Activated T-cell treated with anti-CD3 and anti-CD28 coated beads for 4 hours (primary cell): ENCODE data around the gene SDHAF2.
"Not testable (repeated sequence)": the region's sequence is repeated elsewhere in the genome, so short reads cannot be mapped to it uniquely, and the experiment has no call there.

Experiments
- DNase-seq: peaks from one replicate; pipeline ENCODE4 v3.0.0-alpha.2; 2020

Gene SDHAF2

GRCh38 chr11:61429691-61430582, at the start of gene SDHAF2, which contains the start of gene CPSF7:
Gene SDHAF2 (plus strand): TSS chr11:61430124. CDS start chr11:61430147, 23 bp downstream.
Gene CPSF7 (minus strand): TSS chr11:61429975. CDS start chr11:61429235, 740 bp downstream.
- peak; percentile 97 for DNase-seq

DNA sequence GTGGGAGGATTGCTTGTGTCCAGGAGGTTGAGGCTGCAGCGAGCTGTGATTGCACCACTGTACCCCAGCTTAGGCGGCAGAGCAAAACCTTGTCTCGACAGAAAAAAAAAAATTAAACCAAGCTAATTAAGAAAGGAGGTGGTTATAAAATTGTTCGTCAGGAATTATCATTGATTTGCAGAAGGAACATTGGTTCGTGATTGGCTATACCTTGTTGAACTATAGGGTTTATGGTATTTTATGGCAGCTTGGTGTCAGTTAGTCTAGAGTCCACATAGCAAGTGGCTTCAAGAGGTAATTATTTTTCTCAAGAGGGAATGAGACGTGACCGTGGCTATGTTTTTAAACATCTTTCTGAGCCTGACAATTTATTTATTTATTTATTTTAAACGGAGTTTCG, 49.0 kb upstream of the SDHAF2 start:
- DNase-seq: no peak

GRCh38 chr11:61383859-61384258, 46.1 kb upstream of the SDHAF2 start:
- not testable (repeated sequence) for DNase-seq

GRCh38 chr11:61384271-61385242, 45.4 kb upstream of the SDHAF2 start:
- DNase-seq: no peak

DNA sequence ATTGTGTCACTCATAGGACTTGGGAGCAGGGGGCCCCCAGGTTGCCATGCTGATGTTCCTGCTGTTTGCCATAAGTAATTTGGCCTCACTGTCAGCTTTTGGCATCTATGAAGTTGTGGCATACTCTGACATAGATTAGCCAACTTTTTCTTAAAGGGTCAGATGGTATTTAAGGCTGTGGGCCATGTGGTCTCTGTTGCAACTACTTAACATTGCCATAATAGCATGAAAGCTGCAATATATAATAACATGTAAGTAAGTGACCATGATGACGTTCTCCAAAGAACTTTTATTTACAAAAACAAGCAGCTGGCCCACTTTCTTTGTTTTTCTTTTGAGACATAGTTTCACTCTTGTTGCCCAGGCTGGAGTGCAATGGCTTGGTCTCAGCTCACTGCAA, 39.8 kb upstream of the SDHAF2 start:
- DNase-seq: no peak

DNA sequence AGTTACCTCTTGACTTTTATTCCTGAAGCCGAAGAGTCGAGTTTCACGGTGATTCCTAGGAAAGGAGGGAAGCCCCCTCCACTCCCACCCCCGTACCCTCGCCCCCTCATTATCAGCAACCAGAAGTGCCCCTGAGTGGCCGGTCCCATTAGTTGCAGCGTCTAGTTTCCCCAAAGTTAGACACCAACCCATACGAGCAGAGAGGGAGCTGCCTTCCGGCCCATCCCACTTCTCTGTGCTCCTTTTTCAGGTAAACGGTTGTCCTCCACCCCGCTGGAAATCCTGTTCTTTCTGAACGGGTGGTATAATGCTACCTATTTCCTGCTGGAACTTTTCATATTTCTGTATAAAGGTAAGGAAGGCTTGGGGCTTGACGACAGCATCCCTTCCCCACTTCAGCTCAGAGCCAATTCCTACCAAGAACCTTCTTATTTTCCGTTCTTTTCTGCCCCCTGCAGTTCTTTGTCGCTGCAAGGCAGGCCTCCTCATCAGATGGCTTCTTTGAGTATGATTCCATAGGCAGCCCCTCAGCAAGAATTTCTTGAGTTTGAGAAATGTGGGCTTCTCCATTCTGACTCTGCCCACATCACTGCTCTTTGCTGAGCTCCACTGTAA, 36.8 kb upstream of the SDHAF2 start:
- no peak for DNase-seq

DNA sequence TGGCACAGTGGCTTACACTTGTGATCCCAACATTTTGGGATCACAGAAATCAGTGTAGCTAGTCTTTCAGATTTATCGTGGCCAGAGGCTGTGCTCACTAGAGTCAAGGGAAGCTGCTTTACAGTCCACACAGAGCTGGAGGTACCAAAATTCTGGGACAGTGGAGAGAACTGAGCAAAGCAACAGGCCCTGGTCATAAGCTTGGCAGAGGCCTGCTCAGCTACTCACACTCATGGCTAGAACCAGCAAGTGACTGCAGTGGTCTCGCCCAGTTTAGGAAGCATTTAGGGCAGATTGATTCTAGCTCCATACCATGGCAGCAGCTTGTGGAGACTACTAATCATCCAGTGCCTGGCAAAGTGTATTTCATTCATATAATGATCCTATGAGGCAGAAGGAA, 28.8 kb upstream of the SDHAF2 start:
- DNase-seq: no peak

DNA sequence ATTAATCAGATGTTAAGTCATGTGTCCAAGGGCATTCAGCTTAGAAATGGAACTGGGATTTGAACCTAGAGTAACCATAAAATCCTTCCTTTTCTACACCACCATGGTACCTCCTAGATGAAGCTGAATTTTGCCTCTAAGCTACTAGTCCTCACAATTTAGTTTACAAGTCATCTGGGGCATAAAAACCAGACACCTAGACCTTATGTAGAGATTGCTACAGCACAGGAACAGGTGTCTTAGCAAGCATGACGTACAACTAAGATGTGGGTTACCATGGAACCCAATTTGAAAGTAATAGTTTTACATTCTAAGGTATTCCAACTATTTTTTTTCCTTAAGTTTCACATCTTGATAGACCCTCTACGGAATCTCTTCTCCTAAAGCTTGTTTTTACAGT, 28.4 kb upstream of the SDHAF2 start:
- no peak for DNase-seq

GRCh38 chr11:61403658-61404057, 26.3 kb upstream of the SDHAF2 start:
- DNase-seq: no peak

DNA sequence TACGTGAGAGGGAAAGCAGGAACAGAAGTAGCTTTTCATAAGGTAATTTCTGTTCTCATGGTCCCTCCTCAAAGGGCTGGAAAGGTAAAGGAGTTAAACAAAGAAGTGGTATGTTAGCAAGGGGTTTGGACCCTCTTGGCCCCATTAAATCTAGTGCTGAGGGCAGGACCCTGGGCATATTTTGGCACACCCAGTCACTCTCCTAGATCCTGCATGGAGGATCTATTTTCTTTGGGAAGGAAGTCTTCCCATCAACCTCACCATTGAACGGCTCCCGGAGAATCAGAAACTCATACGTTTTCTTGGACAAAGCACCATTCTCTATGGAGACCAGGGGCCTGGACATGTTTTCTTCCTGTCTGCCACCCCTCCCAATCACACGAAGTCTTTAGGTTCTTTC, 25.8 kb upstream of the SDHAF2 start:
- no peak for DNase-seq

- no peak for DNase-seq
These were observed 25.3 kb upstream of the SDHAF2 start for GRCh38 chr11:61404641-61405040.

DNA sequence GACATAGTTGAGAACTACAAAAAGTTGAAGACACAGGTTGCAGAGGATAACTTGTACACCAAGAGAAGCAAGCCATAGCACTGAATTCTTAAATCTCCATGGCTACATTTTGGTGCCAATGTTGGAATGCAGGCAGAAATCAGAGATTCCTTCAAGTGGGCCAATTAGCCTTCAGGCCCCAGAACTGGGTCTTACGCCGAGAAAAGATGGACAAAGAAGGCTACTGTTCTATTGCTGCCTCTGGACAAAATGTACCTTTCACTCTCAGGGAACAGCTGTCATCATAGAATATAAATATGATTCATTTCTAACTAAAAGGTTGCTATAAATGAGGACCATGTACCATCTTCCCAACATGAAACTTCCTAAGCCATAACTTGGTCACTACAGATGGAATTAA, 23.9 kb upstream of the SDHAF2 start:
- no peak for DNase-seq

GRCh38 chr11:61406991-61407728, 22.8 kb upstream of the SDHAF2 start:
- DNase-seq: no peak

DNA sequence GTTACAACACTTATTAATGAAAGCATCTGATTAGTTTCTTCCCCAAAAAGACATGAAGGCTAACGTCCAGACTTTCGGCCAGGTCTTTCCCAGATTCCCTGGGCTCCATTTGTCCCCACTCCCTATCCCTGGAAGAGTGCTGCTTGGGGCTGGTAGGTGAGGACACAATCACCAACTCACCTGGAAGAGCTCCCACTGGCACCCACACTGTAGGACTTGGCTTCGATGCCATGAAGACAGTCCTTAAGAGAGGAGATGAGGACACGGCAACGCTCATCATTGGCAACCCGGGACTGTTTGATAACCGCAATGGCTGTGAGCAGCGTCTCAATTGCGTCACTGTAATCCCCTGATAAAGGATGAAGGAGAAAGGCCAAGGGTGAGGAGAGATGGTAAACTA, 18.3 kb upstream of the SDHAF2 start:
- no peak for DNase-seq

DNA sequence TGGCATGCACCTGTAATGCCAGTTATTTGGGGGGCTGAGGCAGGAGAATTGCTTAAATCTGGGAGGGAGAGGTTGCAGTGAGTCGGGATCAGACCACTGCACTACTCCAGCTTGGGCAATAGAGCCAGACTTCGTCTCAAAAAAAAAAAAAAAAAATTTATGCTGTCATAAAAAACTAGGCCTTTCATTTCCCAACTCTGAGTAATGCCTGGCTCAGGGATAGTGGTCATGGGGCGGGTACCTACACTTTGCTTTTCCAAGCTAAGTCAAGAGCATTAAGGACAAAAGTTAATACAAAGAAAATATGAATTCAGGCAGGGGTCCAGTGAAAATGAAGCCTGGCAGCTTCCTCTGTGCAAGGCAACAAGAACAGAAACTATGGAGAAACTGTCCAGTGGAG, 16.4 kb upstream of the SDHAF2 start:
- DNase-seq: no peak

GRCh38 chr11:61414547-61414946, 15.4 kb upstream of the SDHAF2 start:
- DNase-seq: no peak

- no peak for DNase-seq
These were observed 14.5 kb upstream of the SDHAF2 start for GRCh38 chr11:61415381-61415780.

- DNase-seq: no peak
These were observed 13.0 kb upstream of the SDHAF2 start for GRCh38 chr11:61416941-61417340.

GRCh38 chr11:61417670-61418069, 12.3 kb upstream of the SDHAF2 start:
- no peak for DNase-seq

DNA sequence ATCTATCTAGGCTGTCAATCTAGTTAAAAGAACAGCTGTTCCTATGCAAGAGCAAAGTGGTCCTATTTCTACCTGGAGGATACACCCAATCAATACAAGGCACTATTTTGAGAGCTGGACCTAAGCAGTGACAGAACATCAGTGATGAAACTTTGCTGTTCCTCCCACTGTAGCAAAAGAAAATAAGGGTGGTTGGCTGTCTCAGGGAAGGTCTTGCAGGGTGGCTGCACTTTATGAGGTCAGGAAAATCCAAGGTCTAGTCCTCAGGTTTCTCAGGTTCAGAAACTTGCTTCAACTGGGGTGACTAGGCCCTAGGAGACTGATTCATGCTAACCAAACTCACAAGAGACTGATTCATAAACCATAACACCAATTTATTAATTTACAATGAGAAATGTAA, 11.8 kb upstream of the SDHAF2 start:
- DNase-seq: no peak

DNA sequence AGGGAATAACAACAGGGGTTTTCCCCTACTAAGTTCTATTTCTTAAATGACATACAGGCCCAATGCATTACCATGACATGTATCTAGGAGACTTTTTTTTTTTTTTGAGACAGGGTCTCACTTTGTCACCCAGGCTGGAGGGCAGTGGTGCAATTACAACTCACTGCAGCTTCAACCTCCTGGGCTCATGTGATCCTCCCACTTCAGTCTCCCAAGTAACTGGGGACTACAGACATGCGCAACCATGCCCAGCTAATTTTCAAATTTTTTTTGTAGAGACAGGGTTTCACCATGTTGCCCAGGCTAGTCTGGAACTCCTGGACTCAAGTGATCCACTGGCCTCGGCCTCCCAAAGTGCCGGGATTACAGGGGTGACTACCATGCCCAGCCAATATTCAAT, 7.7 kb upstream of the SDHAF2 start:
- DNase-seq: no peak

DNA sequence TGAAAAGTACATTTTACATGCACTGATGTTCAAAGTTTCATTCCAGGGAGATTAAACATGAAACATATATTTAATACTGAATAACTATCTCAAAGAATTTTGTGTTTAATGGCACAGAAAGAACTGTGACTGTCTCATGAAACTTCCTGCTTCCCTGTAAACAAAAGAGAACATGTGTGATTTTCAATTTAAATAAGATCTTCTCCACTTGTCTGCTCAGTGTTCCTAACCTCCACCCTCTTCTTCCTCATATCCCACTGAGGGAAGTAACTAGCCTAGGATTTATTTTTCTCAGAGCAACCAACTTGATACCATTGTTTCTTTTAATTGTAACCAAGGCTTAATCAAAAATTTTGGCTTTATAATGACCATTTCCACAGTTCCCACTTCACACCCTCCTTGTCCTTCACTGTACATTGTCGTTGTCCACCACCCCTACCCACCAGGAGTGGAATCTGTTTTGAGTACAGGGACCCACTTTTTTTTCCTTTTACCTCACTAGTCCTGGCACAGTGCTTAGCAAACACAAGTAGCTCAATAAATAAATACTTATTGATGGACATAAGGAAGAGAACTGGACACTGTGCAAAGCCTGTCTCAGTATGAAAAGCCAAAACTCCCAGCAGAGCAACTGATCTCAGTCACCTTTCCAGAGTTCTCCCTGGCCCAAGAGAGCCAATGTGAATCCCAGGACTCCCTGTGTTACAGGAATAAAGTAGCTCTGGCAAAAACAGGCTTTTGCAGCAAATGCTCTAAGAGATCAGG, 4.4 kb upstream of the SDHAF2 start:
- no peak for DNase-seq
